C4-2B (cell line): ENCODE measurements around the gene SPRED2.

Source experiments
- CTCF ChIP-seq: fragments of 450-650 bp; conservative IDR thresholded peaks from 2 replicates; pipeline ENCODE4 v1.5.1; 2017; ENCODE audit warnings: mild to moderate bottlenecking
- ZFX ChIP-seq: fragments of 450-650 bp; IDR thresholded peaks from 2 replicates; pipeline ENCODE4 v1.6.1; 2017

GRCh38 chr2:65411056-65411795, 21.2 kb downstream of the SPRED2 start:
- TF ChIP-seq CTCF, result no peak
- TF ChIP-seq ZFX, result no peak
